KOPT-K1 (cell line): ENCODE data around the gene SPATA31E1.

ENCODE experiments used
- H3K27ac ChIP-seq: fragments of 200-600 bp; sonication (generic); 2 replicates; pipeline ENCODE4 v1.5.1; 2016; ENCODE audit warnings: antibody characterized with exemption, mild to moderate bottlenecking, low read depth, low read length; ENCODE audit not compliant: poor library complexity, severe bottlenecking
- H3K36me3 ChIP-seq: fragments of 200-600 bp; sonication (generic); 2 replicates; pipeline ENCODE4 v1.5.1; 2017; ENCODE audit warnings: antibody characterized with exemption, mild to moderate bottlenecking, low read length, moderate library complexity; ENCODE audit not compliant: insufficient read depth
- H3K9me3 ChIP-seq: fragments of 200-600 bp; sonication (generic); 2 replicates; pipeline ENCODE4 v1.5.1; 2017; ENCODE audit warnings: antibody characterized with exemption, low read length, mild to moderate bottlenecking; ENCODE audit not compliant: insufficient read depth, poor library complexity, severe bottlenecking

The SPATA31E1 gene

GRCh38 chr9:87873607-87874303 is 8.9 kb upstream of the SPATA31E1 start:
- H3K9me3 ChIP-seq, result no peaks in the 10 kb centered on the region
- no peaks in the 10 kb centered on the region for H3K36me3 ChIP-seq
- no peak overlapping the region for H3K27ac ChIP-seq

GRCh38 chr9:87874304-87874623 is 8.4 kb upstream of the SPATA31E1 start:
- no peaks in the 10 kb centered on the region for H3K36me3 ChIP-seq

GRCh38 chr9:87875060-87875459 is 7.6 kb upstream of the SPATA31E1 start:
- no peak overlapping the region for H3K27ac ChIP-seq
- no peaks in the 10 kb centered on the region for H3K36me3 ChIP-seq
- H3K9me3 ChIP-seq, result no peaks in the 10 kb centered on the region

More at GRCh38 chr9:87874304-87874623, 8.4 kb upstream of the SPATA31E1 start:
- no peaks in the 10 kb centered on the region for H3K9me3 ChIP-seq
- H3K27ac ChIP-seq, result no peak overlapping the region

GRCh38 chr9:87875831-87876545 is 6.7 kb upstream of the SPATA31E1 start:
- H3K9me3 ChIP-seq, result no peaks in the 10 kb centered on the region

GRCh38 chr9:87876708-87877107 is 6.0 kb upstream of the SPATA31E1 start:
- no peaks in the 10 kb centered on the region for H3K9me3 ChIP-seq
- no peak overlapping the region for H3K27ac ChIP-seq
- no peaks in the 10 kb centered on the region for H3K36me3 ChIP-seq

More at GRCh38 chr9:87875831-87876545, 6.7 kb upstream of the SPATA31E1 start:
- Histone ChIP-seq H3K27ac (no peak overlapping the region), H3K36me3 (no peaks in the 10 kb centered on the region)

GRCh38 chr9:87878989-87879511 is 3.6 kb upstream of the SPATA31E1 start:
- Histone ChIP-seq H3K9me3 (no peaks in the 10 kb centered on the region), H3K36me3 (no peaks in the 10 kb centered on the region), H3K27ac (no peak overlapping the region)

GRCh38 chr9:87880116-87880515 is 2.6 kb upstream of the SPATA31E1 start:
- Histone ChIP-seq H3K36me3 (no peaks in the 10 kb centered on the region), H3K27ac (no peak overlapping the region), H3K9me3 (no peaks in the 10 kb centered on the region)

- H3K27ac ChIP-seq, result no peak overlapping the region
Observed at GRCh38 chr9:87880683-87881082, 2.0 kb upstream of the SPATA31E1 start.

GRCh38 chr9:87883274-87883673 is 597 bp downstream of the SPATA31E1 start:
- no peak overlapping the region for H3K27ac ChIP-seq
- H3K9me3 ChIP-seq, result no peaks in the 10 kb centered on the region
- no peaks in the 10 kb centered on the region for H3K36me3 ChIP-seq

More at GRCh38 chr9:87880683-87881082, 2.0 kb upstream of the SPATA31E1 start:
- Histone ChIP-seq H3K9me3 (no peaks in the 10 kb centered on the region), H3K36me3 (no peaks in the 10 kb centered on the region)

GRCh38 chr9:87883990-87884389 is 1.3 kb downstream of the SPATA31E1 start:
- no peaks in the 10 kb centered on the region for H3K9me3 ChIP-seq
- no peaks in the 10 kb centered on the region for H3K36me3 ChIP-seq
- no peak overlapping the region for H3K27ac ChIP-seq

- no peaks in the 10 kb centered on the region for H3K36me3 ChIP-seq
- no peaks in the 10 kb centered on the region for H3K9me3 ChIP-seq
- H3K27ac ChIP-seq, result no peak overlapping the region
Observed at GRCh38 chr9:87884578-87885459, 2.1 kb downstream of the SPATA31E1 start.

GRCh38 chr9:87885484-87886189 is 3.0 kb downstream of the SPATA31E1 start:
- Histone ChIP-seq H3K36me3 (no peaks in the 10 kb centered on the region), H3K9me3 (no peaks in the 10 kb centered on the region), H3K27ac (no peak overlapping the region)

- H3K27ac ChIP-seq, result no peak overlapping the region
- no peaks in the 10 kb centered on the region for H3K36me3 ChIP-seq
- no peaks in the 10 kb centered on the region for H3K9me3 ChIP-seq
Observed at GRCh38 chr9:87886210-87886932, 3.7 kb downstream of the SPATA31E1 start.

GRCh38 chr9:87886933-87887505 is 4.3 kb downstream of the SPATA31E1 start:
- Histone ChIP-seq H3K27ac (no peak overlapping the region), H3K36me3 (no peaks in the 10 kb centered on the region), H3K9me3 (no peaks in the 10 kb centered on the region)
